Stimulated activated naive CD8-positive, alpha-beta T cell treated with anti-CD3 and anti-CD28 coated beads, Interleukin-15, Interleukin-2, amounts not matched to agents 100 U/mL and 50 U/mL, for 24 hours (primary cell): ENCODE data around the gene NEMP2.
"Not testable (repeated sequence)": the region's sequence is repeated elsewhere in the genome, so short reads cannot be mapped to it uniquely, and the experiment has no call there.

Experiments
- ATAC-seq: fragments of 150-1000 bp; cut with Tn5 transposase; one replicate; pipeline ENCODE4 v1.10.0; 2021
- DNase-seq: peaks from one replicate; pipeline ENCODE4 v3.0.0; 2021

Gene NEMP2

DNA sequence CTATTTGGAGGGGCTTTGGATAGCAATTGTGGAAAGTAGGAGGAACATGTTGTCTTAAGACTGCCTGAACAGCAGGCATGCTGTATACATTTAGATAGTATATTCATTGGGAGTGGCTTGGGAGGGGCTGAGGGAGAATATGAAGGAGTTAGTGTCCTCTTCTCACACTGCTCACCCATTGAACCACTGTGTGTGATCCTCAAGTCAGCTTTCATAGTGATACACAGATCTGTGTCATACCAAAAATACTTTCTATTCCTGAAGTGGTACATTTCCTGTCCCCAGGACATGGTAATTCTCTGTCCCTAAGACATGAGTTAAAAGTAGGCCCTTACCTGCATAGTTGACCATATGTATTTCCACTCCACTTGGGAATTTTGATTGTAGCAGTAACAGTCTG lies 9.6 kb downstream of the NEMP2 start:
- ATAC-seq (no peak), DNase-seq (no peak)

DNA sequence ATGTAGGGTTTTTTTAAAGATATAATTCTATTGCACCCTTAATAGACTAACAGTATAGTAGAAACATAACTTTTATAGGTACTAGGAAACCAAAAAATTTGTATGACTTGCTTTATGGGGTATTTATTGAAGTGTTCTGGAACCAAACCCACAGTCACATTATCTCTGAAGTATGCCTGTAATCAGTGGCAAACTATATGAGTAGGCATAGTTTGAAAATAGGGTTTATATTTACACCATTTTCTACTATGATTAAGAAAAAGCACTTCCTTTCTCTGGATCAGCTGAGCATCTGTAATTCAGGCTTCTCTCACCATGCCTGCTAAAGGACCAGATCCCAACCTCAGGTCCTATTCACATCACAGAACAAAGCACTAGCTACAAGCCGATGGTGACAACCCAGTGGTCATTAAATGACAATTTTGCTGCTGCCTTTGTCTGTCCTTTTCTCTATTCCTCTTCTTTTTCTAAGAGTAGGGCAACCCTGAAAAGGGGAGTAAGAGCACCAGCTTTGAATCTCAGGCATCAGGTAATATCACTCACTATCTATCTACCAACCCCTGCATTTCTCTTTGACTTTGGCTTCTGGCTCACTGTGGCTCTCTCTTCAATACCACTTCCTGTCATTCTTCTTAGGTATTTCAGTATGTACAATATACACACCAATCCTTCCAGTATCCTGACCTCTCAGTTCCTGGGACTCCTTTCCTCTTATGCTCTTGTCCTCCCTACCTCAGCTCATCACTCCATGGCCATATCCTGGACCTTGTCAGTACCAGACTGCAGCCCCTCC lies 14.4 kb downstream of the NEMP2 start:
- DNase-seq = no peak
- no peak for ATAC-seq

DNA sequence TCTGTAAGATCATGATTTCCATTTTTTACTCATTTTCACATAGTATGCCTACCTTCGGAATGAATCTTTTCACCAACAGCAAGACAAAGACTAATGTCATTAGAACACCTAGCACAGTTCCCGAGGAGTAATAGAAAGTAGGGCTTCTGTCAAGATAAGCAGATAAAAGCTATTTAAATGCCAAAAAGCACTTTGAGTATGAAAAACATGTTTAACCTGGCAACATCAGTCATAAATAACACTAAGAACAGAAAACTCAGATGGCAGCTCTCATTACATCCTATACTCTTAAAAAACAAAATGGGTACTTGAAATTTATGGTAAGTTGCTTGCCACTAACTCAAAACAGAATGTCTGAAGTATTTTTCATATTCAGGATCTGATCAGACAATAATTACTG lies 17.1 kb downstream of the NEMP2 start:
- no peak for ATAC-seq

DNA sequence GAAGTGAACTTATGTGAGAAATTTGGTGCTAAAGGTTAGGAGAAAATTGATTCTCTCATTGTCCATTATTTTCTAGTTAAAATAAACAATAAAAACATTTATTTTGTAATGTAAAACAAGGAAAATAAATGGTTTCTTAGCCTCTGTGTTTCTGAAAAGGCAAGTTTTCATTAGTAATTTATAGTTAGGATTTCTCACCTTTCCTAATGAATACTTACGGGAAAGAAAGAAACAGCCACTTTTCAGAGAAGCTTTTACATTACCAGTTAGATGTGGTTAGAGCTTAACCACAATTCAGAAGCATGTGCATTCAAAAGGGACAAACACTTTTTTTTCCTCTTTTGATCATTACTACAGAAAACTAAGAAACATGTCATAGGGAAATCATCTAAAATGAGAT lies 18.8 kb downstream of the NEMP2 start:
- ATAC-seq = no peak
- DNase-seq = no peak

More for the DNA sequence above, 17.1 kb downstream of the NEMP2 start:
- no peak for DNase-seq

DNA sequence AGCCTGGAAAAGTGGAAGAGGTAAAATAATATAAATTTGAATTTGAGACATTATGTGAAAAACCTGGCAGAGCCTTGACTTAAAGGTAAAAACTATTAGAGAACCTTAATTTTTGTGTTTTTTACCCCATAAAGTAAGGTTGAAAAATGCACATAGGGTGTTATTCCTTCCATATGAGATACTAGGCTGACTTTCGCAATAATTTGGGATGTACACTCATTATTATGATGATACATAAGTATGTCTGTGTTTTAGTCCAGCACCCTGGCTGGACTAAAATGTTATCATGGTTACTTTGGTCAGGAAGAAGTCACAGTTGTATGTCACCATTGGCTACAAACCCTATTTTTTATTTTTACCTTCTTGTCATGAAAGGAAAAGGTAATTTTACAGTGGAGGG lies 19.8 kb downstream of the NEMP2 start:
- DNase-seq = no peak
- ATAC-seq = no peak

DNA sequence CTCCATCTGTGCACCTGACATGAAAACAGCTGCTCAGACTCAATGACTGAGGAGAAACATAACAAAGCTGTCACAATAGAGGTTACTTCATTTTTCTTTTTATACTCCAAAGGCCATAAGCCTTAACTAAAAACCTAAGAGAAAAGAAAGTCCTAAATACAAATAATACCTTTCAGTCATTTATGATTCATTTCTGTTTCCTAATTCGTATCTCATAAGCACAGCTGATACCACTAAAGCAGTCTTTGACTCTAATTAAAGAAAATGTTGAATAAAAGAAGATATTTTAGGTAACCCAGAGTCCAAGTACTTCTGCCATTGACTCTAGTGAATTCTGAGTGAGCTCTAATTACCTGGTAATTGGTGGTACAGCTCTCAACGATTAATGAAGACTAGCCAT lies 20.6 kb downstream of the NEMP2 start:
- no peak for ATAC-seq

DNA sequence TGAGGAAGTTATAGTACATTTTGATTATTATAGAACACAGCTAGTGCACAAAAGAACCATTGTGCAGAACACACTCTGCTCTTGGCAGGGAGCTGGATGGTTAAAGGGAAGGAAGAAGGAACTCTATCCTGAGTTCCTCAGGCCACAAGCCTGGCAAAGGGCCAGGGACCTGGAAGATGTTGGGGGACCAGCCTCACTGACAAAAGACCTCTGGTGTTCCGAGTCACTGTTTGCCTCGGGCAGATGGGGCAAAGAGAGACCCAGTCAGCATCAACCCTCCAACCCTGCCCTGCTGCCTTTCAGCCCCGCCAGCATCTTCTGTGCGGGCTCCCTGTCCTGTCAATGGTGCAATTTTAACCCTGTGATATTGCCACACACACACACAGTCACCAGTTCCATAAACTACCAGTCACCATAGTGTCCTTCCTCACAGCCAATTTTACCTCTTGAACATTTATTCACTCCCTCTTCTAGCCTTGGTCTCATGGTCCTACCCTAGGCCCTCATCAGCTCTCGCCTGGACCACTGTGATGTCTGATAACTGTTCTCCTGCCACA lies 21.9 kb downstream of the NEMP2 start:
- DNase-seq = no peak
- ATAC-seq = no peak

More for the DNA sequence above, 20.6 kb downstream of the NEMP2 start:
- no peak for DNase-seq

DNA sequence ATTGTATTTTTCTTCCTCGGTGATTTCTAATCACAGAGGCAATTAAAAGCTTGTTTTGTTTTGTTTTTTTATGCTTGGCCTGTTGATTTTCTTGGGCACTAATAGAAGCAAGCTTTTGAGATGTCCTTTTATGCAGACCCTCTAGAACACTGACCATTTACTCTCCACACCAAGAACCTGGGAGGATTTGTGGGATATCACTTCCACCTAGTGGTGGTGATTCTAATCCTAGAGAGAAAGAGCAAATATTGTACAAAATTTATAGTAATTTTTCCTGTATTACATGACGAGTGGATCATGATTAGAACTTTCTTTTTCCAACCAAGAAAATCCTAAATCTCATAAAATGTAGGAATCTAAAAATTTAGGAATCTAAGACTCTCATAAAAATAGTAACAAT lies 23.4 kb downstream of the NEMP2 start:
- DNase-seq (no peak), ATAC-seq (no peak)

DNA sequence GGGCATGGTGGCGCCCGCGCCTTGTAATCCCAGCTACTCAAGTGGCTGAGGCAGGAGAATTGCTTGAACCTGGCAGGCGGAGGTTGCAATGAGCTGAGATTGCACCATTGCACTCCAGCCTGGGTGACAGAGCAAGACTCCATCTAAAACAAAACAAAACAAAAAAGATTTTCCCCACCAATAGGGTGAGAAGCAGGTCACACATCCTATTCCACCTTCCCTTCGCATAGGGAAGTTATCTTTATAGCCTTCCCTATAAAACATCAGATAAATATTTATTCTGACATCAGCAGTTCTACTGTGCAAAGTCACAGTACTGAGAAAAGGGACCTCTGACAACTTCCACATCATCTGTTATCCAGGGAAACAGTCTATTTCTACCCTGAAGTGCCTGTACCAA lies 24.6 kb downstream of the NEMP2 start:
- ATAC-seq, DNase-seq: not testable (repeated sequence)

DNA sequence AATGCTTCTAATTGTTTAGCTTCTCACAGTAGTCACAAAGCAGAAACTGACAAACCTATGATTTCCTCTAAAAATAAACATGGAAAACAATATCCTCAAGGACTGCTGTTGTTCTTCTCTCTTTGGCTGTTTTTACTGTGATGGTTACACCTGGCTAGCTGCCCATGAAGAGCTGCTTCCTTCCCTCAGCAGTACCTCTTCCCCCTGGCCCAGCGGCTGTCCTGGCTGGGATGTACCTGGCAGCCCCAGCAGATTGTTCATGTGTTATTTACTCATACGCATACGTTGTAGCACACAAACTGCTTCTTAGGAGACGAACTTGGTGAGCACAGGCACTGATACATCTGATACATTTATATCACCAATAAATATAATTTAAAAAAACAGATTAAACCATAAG lies 27.4 kb downstream of the NEMP2 start:
- no peak for ATAC-seq
- no peak for DNase-seq

DNA sequence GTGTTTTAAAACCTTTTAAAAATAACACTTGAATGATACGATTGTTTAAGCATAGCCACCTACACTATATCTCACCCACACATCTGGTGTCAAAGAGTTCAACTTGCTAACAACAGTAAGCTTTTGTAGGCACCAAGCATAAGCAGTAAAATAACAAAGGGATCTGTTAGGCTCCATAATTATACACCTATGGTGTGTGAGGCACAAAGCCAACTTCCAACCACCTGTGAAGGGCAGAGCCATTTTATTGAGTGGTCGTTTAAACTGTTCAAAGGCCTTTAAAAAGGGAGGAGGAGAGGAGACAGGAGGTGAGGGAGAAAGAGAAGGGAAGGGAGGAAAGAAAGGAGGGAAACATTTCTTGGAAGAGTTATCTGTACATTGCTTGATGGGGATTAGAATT lies 27.9 kb downstream of the NEMP2 start:
- DNase-seq = no peak
- no peak for ATAC-seq

DNA sequence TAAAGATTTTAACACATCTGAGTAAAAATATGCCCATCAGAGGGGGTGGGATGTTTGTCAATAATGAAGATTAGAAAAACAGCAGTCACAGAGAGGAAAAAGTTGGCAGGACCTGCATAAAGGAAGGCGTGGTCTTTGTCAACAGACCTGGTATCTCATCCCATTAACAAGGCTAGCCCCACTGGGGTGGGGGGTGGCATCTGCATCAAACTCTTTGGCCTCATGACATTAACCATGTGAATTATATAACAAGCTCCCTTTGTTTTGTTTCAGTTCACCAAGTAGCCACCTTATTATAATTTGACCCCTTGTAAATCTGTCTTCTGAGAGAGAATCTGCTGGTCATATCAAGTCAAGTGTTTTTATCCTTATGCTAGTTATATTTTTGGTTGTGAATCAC lies 28.8 kb downstream of the NEMP2 start:
- DNase-seq (no peak), ATAC-seq (no peak)

DNA sequence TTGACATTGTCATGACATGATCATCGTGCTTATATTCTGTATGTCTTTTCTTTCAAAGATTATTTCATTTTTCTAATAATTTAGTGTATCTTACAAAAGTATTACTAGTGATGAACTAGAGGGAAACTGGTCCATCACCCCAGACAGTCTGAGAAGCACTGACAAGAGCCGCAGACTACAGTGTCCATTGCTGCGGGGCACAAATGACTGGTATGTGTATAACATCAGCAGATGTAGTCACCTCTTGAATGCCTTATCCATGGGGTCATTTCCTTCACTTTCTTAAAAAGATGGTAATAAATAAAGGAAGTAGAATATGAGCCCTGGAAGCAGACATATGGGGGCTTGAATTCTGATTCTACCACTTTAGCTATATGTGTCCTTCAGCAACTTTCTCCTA lies 29.6 kb downstream of the NEMP2 start:
- ATAC-seq (no peak), DNase-seq (no peak)

DNA sequence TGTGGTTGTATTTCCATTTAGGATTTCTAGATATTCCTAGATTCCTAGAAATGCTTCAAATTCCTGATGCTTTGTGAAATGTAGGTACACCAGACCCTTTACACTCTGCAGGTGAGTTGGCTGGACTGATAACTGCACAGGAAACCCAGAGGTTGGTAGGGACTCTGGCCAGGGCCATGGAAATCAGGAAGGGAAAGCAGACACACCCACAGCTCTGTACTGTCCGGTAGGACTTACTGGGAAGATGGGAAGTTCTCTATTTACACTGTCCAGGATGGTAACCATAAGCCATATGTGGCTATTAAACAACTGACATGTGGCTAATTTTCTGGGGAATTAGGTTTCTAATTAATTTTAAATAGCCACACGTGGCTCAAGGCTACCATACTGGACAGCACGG lies 31.4 kb downstream of the NEMP2 start:
- DNase-seq (no peak), ATAC-seq (no peak)

DNA sequence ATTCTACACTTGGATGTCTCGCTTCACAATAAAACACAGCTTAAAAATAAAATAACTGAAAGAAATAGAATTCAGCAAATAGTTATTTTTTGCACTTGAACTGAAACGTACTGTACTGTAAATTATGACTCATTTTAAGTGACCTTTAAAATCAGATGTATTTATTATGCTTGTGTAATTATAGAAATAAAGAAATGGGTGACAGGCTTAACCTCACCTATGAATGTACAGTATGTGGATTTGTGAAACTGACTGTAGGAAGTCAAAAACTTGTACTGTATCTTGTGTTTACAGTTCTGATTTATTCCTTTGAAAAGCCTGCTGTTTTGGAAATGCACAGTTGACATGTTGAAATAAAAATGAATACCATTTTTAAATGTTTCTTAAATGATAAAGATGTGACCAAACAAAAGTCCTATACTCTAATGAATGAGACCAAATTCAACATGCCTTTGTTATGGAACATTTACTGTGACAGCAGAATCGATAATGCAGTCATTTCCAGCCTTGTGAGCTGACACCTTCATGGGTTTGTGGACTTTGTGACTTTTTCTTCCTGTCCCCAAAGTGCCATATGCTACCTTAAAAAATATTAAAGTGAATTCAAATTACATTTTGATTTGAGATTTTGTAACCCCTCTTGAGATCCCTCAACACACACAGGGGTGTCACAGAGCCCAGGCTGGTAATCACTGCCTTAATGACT lies 32.7 kb downstream of the NEMP2 start:
- DNase-seq (no peak), ATAC-seq (no peak)

DNA sequence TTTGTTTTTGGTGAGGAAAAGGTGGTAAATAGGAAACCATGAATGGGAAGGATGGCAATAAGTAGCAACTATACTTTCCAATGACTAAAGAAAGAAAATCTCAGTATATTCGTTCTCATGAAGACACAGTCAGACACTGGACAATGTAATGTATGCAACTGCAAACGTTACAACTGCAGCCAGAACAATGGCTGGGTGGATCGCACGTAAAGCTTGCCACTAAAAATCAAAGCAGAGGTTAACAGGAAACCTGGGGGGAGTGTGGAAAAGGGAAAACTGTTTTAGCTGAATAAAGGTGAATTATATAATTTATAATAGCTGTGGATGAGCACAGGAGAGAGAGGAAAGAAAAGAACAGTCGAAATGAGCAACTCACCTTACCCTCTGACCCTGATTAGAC lies 33.3 kb downstream of the NEMP2 start:
- no peak for DNase-seq
- no peak for ATAC-seq

DNA sequence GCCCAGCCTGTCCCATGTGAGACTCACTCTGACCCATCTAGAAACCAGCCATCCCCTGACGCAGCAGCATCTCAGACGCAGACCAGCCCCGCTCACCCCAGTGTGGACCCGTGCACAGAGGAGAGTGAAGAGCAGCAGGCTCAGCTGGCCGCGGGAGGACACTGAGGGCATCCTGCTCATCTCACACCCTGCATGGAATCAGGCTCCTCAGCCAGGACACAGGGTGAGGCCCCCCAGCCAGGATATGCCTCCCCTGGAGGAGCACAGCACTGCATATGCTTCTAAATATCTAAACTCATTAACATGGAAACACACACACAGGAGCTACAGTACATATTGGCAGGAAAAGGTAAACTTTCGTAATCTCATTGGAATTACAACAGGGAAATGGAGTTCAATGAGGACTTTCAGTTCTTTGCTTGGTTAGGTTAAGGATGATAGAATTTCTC lies 34.4 kb downstream of the NEMP2 start:
- ATAC-seq = no peak

DNA sequence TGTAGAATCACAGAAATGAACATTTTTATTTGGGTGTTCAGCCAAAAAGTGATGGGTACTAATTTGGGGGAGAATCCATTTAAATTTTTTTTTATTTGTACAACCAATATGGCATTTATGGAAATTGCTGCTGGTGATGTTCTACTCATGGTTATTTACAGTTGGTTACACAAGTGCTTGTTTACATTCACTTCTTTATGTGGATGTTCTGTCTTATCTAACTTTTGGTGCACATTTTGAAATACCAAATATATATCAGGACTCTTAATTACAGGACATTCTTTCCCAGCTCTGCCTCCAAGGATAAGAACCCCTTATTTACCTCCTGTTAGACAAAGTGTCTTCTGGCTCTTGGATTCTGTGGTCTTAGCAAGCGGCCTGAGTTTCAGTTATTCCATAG lies 35.2 kb downstream of the NEMP2 start:
- no peak for ATAC-seq
- no peak for DNase-seq

More for the DNA sequence above, 34.4 kb downstream of the NEMP2 start:
- DNase-seq = no peak

DNA sequence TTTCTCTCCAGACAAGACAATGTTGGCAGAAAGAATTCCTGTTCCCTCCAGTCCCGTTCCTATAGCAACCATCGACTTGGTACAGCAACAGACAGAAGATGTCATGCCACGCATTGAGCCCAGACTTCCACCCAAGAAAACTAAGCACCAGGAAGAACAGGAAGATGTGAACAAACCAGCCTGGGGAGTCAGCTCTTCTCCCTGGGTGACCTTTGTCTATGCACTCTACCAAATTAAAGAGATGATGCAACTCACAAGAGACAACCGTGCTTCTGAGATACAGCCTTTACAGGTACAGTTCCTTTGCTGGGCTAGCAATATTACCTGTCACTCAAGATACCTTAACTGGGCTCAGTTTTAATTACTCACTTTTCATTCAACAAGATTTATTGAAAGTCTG lies 37.1 kb downstream of the NEMP2 start:
- no peak for DNase-seq
- ATAC-seq = no peak

DNA sequence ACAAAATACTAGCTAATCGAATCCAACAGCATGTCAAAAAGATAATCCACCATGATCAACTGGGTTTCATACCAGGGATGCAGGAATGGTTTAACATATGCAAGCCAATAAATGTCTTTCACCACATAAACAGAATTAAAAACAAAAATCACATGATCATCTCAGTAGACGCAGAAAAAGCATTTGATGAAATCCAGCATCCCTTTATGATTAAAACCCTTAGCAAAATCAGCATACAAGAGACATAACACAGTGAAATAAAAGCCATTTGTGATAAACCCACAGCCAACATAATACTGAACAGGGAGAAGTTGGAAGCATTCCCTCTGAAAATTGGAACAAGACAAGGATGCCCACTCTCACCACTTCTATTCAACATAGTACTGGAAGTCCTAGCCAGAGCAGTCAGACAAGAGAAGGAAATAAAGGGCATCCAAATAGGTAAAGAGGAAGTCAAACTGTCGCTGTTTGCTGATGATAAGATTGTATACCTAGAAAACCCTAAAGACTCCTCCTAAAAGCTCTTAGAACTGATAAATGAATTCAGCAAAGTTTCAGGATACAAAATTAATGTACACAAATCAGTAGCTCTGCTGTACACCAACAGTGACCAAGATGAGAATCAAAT lies 39.8 kb downstream of the NEMP2 start:
- not testable (repeated sequence) for DNase-seq, ATAC-seq

DNA sequence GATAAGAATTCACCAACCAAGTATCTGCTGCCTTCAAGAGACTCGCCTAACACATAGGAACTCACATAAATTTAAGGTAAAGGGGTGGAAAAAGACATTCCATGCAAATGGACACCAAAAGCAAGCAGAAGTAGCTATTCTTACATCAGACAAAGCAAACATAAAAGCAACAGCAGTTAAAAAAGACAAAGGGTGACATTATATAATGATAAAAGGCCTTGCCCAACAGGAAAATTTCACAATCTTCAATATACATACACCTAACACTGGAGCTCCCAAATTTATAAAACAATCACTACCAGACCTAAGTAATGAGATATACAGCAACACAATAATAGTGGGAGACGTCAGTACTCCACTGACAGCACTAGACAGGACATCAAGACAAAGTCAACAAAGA lies 41.4 kb downstream of the NEMP2 start:
- ATAC-seq (no peak), DNase-seq (no peak)

DNA sequence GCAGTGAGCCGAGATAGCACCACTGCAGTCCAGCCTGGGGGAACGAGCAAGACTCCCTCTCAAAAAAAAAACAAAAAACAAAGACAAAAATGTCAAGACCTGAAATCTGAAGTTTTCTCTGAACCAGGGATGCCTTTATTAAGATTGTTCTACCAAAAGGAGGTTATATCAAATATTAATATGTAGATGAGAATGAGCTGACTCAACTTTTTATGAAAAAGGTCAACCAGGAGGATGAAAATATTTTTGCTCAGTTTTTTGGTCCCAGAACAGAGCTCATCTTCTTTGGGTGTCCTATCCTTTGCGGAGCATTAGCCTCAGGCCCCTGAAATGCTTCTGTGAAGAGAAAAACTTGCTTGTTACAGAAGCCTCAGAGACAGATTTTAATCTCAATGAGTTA lies 44.0 kb downstream of the NEMP2 start:
- ATAC-seq = no peak
- no peak for DNase-seq

DNA sequence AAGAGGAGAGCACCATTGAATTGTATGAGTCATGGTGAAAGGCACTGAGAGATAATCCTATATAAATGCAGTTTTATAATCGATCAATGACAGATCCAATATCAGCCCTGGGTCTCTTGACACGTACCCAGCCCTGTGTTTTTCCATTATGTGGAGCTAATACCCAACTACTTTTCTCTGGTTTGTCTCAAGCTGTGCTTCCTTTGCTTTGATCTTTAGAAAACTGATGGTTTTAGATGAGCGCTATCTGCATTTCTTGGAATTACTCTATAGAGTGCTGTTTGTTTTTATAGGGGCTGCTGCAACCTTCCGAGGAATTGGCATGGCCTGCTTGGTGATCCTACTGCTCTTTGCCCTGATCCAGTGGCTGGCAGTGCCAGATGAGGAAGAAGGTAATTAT lies 45.0 kb downstream of the NEMP2 start:
- DNase-seq (no peak), ATAC-seq (no peak)
